NOMO-1 (cell line): ENCODE measurements around the gene CSRP3.

Experiments used
- DNase-seq, 2 experiments: peaks; one replicate each; lab custom pipeline; 2025; ENCODE audit not compliant: unreplicated experiment in 2 of 2; lab: John Stamatoyannopoulos, UW

The CSRP3 gene

DNA sequence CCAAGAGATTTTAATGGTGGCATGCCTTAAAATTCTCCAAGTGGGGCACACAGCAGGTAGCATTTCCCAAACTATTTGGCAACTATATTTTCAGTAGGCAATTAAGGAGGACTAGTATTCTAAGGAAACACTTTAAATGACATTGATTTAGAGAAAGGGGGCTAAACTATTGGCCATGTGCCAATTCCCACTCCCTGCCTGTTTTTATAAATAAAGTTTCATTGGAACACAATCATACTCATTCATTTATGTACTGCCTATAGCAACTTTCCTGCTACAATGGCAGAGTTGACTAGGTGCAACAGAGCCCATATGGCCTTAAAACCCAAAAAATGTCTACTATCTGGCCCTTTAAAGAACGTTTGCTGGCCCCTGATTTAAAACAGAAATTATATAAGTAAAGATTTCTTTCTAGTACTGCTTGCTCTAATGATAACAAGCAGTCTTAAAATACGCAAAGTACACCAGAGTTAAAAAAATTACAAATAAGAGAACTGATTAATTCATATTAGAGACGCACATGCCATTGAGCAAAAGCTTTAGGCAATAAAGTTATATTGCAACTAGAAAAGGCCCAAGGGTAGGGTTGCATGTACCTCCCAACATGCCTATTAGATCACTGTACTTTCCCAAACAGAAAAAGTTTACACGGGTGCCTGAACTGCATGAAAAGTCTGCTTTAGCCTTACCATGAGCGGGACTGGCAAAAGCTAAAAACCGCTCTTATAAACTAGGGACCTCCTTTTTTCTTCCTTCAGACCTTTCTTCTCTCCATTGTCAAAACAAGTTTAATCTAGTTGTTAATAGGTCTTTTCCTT, 24.8 kb upstream of the CSRP3 start:
- DNase-seq: no peak

DNA sequence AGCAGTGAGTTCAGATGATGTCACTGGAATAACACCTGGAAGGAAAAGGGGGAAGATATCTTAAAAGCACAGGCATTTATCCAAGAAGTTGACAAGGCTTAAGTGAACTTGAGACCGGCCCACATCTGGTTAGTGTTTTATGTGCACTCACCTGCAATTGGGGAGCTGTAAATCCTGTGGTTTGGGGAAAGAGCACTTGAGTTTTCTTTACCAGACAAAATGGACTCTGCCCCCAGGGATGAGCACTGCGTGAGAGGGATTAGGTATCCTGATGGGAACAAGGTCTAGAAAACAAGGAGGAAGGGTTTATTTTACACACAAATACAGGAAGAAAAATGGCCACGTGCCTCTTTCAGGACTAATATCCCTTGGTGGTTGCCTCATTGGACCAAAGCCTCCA, 23.8 kb upstream of the CSRP3 start:
- DNase-seq: no peak

DNA sequence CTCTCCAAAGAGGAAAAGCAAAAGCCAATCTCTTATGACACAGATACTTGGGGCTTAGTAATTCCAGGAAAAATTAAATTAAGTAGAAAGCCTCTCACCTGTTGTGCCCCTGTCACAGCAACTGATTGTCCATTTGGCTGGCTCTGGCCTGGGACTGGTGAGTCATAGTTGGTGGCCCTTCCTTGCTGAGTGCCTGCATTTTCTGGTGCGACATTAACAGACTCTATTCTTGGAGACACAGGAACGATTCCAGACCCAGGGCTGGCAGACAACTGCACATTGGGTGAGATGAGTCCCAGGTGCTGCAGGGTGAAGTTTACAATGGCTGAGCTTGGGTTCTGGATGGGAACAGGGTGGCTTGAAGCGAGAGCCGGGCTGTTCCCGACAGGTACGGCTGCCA, 23.3 kb upstream of the CSRP3 start:
- DNase-seq: no peak

DNA sequence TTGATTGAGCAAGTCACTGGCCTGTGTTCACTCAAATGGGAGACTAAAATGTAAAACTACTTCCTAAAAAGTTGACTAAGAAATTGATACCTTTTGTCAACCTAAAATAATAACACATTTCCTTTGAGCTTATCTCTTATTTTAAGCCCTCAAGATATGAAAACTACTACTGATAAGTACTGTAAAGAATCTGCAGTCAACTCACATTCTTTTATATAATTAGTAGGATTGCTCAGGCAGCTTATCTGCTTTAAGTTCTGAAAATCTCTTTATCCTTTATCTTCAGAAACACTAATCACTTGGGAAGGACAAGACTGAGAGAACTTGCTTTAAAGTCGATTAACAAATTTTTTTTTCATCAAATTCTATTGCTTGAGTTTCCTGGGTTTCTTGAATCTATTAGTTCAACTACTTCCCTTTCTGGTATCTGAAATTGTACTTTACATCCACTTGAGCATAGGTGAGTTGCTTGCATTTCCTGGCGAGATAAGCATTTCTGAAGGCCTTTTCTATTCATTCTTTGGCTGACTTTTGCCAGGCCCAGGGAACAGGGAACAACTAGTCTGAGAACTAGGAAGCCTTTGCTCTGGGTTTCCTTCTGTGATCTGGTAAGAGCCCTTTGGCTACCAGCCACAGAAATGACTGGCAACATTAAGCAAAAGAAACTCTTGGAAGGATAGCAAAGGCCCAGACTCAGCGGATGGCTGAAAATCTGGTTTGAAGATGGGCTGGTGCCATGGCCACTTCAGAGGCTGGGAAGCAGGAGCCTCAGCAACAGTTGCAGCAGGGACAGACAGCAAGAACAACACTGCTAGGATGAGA, 19.3 kb upstream of the CSRP3 start:
- peak in 1 of 2 experiments; percentile 6 for DNase-seq

DNA sequence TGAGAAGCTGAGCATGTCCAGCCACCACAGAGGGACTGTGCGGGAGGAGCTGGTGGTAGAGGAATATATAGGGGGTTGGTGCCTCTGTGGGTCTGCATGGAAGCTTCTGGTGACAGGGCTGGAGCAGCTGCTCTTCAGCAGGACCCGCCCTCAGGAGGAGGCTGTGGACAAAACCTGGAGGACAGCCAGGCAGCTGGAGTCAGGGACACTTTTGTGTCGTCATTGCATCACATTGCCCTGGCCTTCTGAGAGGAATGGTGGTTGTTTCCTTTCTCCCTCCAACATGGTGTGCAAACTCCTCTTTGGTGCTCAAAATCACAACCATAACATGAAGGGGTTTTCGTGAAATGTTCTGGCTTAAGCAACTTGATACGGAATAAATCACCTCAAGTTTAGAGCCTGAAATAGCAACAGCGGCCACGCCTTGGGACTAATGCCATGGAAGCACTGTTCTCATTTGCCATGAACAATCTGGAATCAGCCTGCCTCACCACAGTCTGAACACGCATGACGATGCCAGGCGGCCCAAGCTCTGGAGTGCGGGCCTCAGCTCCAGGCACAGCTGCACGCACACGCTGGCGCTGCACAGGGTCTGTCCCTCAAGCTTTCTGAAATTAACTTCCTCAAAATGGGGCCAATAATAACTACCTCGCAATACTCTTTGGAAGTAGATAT, 17.1 kb upstream of the CSRP3 start:
- peak; percentile 31 to 44 for DNase-seq

DNA sequence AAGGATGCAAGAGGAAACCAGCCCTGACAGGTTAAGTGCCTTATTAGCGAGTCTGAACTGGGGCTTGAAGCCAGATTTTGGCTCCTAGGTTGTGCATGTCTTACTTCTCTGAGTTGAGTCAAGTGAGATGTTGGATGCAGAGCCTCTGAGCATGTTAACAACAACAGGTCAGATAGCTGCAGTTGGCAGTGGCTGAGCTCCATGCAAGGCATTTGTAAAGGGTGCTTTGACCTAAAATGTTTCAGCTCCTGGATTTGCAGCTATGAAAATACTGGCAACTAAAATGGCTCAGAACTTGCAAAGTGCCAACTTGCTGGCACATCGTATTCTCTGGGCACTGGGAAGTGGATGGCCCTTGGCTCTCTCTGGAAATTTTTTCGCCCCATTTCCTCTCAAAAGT, 16.4 kb upstream of the CSRP3 start:
- DNase-seq: no peak

DNA sequence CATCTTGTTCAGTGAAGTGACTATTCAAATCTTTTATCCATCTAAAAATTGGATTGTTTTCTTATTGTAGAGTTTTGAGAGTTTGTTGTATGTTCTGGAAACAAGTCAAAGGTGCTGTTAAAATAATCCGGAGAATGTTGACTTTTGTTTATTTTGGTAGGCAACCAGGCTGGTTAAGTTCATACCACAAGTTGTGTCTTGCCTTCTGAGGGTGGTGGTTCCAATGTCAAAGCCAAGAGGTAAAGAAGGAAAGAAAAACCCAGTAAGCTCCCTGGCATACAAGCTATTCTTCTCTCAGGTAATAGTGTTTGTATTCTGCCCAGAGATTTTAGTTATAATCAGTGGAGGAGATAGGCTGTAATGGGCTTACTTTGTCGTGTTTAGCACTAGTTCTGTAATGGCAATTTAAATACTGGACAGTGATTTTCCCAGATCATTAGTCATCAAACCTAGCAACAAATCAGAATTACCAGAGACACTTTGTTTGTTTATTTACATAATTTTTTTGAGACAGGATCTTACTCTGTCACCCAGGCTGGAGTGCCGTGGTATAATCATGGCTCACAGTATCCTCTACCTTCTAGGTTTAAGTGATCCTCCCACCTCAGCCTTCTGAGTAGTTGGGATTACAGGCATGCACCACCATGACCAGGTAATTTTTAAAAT, 15.1 kb upstream of the CSRP3 start:
- no peak for DNase-seq

DNA sequence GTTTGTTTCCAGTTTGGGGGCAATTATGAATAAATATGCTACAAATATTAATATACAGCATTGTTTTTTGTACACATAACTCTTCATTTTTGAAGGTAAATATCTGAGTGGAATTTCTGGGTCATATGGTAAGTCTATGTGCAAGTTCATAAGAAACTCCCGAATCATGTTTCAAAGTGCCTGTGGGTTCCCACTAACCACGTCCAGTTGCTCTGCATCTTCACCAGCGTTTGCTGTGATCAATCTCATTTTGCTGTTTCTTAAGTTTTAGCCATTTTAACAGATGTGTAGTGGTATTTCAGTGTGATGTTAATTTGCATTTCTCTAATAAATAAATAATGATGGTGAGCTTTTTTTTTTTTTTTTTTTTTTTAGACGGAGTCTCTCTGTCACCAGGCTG, 14.2 kb upstream of the CSRP3 start:
- DNase-seq: no peak

DNA sequence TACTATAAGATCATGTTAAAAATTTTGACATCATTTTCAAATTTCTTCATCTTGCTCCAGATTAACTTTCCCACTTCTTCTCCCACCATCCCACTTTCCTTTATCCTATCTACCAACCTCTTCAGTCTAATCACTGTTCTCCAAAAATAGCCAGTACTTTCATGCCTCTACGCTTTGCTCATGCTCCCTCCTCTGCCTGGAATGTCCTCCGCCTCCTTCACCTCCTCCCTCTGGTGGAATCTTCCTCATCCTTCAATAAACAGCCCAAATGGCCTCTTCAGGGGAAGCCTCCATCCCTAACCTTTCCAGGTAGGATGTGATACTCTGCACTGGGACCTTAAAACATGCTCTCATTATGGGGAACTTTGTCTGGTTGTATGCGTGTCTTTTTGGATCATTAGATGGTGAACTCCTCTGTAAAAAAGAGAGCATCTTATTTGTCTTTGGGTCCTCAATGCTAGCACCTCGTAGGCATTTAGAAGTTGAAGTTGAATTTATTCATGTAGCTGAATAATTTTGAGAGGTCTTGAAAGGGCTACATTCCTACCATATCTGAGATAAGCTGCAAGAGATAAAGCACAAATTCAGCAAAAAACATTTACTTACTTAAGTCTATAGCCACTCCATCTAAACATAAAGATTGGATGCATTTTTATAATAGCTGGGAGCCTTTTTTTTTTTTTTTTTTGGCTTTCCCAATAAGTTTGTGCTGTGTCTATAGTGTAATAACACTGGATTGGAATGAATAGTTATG, 8.0 kb upstream of the CSRP3 start:
- no peak for DNase-seq

DNA sequence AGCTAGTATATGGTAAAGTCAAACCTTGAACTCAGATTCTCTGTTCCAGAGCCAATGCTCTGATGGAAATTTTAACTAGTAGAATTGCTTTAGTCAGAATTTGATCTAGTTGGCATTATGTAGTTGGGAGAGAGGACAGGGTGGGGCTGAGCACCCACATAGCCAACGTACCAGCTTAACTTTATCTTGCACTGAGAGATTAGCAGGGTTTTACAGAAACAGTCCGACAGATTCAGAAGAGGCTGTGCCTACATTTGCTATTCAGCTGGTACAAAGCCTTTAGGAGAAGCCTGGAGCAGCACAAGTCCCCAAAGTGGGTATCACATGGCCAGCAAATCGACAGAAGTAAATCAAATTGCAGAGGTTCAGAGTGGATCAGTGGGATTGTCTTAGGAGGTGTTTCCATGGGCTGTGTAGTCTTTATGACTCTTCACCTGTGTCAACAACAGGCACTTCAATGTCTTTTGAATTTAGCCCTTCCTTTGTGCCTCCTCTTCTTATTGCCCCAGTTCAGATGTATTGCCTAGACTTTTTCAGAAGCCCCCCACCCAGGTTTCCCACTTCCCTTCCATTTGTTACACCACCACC, 7.3 kb upstream of the CSRP3 start:
- no peak for DNase-seq

DNA sequence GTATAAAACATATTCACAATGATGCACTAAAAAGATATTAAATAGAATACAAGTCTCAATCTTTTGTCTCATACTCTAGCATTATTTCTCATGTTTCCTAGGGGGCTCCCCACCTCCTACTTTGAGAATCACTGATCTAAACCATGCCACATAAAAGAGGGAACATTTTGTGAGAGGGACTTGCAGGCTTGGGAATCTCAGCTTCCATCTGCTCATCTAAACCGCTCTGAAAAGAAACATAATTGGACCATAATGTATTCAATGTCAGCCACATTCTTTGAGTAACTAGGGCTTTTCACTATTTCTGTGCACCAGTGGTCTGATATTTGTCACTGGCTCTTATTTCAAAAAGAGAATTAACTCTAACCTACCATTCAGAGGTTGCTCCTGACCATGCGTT, 6.4 kb upstream of the CSRP3 start:
- no peak for DNase-seq

DNA sequence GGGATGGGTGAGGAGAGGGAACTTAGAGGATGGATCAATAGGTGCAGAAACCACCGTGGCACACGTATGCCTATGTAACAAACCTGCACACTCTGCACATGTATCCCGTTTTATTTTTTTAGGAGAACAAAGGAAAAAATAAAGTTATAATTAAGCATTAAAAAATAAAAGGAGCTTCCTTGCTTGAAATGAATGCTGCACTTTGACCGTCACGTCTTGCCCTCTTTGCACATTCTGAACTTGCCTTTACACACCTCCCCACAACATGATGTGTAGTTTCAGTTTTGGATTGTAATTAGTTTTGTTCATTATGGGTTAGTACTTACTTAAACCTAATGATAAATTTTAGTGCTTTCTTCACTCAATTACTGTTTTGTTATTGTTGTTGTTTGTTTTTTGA, 3.1 kb upstream of the CSRP3 start:
- no peak for DNase-seq

DNA sequence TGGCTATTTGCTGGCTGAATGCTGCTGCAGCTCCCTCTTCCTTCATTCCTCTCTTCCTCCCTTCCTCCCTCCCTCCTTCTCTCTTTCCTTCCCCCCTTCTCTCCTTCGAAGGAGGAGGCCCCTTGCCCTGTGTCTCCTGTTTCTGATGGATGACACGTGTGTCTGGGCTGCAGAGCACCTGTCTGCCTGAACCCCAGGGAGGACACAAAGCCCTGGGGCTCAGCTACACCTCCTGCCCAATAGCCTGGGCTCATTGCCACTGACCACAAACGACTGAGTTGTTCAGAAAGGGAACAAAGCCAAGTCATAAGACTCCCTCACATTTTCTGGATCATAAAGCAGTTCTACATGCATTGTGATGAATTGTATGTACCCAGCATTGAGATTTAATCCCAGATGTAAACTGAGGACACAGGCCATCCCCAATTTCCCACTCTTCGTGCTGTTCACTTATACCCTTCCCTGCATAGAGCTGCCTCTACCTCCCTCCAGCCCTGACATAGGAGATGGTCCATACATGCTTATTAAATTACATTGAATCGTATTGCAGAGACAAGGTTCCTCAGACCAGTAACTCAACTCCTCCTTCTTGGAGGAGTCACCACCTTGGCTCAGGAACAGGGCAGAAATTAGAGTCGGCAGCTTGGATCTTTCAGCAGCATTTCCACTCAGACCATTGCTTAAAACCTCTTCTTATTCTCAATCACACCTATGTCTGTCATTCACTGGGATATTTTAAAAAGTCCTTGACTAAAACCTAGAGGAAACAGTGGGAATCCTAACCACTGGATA, 1.2 kb downstream of the CSRP3 start:
- DNase-seq: no peak

DNA sequence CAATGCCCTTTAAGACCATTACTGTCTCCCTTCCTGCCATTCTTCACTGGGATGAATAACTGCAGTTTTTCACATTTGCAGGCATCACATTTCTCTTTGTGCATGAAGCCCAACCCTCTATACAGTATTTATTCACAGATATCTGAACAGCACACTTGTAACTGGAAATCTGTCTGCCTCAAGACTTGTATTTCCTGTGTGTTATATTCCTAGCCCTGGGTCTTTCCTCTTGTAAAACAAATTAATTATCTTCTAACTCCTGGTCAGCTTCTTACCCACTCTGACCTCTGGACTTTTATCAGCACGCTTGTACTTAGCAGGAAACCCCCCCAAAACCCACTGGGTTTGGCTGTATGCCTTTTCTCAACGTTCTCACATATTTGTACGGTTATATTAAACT, 2.0 kb downstream of the CSRP3 start:
- no peak for DNase-seq

DNA sequence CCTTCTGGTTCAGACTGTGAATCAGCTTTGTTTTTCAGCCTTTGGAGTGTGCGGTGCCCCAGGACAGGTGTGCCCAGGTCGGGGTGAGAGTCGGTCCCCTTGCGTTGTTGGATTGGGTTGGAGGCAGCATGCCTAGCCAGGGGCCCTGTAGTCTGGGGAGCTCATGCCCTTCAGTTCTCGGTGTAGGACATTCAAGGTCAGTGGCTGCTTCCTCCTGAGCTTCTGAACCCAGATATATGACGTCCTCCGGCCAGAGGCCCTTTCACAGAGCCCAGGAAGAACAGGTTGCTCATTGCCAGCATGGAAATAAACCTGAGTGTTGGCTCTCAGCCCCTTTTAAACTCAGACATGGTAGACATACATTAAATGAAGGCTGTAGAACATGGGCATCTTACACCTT, 2.7 kb downstream of the CSRP3 start:
- DNase-seq: no peak

DNA sequence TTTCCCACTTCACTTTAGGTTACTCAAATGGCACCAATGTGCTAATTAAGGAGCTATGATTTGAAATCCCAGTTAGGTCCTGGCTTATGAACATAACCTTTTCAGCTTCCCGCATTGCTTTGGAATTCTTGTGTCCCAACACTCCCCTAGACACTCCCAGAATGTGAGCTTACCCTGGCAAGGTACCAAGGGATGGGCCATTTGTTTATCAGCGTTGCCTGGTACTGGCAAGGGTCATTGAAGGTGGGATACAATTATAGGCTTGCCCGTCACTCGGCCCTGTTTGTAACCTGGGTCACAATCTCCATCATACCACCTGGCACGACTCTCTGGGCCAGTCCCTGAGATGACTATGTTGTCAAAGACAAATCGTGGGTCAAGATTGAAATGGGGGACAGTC, 5.4 kb downstream of the CSRP3 start:
- DNase-seq: no peak

DNA sequence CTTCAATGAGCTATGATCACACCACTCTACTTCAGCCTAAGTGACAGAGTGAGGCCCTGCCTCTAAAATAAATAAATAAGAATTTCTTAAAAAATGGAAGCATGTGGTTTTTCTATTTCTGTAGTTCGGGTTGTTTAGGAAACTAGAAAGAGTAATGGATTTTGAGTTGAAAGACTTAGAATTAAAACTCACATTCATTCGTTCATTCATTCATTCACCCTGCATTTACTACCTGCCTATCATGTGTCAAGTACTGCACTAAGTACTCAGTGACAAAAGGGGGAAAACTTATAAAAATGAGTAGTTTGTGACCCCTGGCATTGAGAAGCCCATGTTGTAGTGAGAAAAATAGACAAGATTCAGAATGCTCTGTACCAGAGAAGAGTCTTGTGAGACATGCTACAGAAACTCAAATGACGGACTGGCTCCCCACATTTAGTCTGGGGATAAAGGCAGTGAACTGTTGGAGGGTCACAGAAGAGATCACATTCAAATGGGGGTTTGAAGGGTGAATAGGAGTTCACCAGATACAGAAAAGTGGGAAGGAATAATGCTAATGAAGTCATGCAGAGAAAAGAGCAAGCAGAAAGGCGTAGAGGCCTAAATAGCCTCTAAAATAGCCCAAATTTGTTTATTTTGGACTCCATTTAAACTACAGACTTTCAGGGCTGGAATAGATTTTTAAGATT, 7.0 kb downstream of the CSRP3 start:
- no peak for DNase-seq

DNA sequence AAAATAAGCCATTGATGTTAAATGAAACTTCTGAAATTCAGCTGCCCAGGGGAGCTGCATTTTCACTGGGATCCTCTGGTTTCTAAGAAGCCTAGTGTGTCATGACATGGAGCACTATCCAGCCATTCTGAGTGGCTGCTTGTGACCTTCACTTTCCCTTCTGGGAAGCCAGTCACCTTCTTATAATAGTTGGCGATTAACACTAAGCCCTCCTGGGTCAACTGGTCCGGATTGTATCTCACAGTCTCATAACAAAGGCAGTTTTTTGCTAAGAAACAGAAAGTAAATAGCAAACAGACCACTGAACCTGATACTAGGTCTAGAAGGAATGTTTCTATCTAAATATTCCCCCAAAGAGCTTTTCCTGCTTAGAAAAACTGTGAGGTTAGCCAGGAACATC, 7.9 kb downstream of the CSRP3 start:
- DNase-seq: no peak
